LNCaP clone FGC (cell line): ENCODE data around the gene PILRA.

ENCODE experiments used
- DNase-seq: peaks from one replicate; pipeline ENCODE4 v3.0.0-alpha.2; 2011; ENCODE audit warnings: low read depth
- H3K4me3 ChIP-seq: 2 replicates; pipeline ENCODE4 v1.5.1; 2011; ENCODE audit warnings: mild to moderate bottlenecking, low read depth, low read length, control low read depth
- TF ChIP-seq, protein P1 (sequence below): IDR thresholded peaks from 2 replicates; pipeline ENCODE4 v1.5.1; 2012; ENCODE audit warnings: mild to moderate bottlenecking; ENCODE audit not compliant: control insufficient read depth, insufficient read depth; ENCODE audit errors: extremely low read depth

The PILRA gene

DNA sequence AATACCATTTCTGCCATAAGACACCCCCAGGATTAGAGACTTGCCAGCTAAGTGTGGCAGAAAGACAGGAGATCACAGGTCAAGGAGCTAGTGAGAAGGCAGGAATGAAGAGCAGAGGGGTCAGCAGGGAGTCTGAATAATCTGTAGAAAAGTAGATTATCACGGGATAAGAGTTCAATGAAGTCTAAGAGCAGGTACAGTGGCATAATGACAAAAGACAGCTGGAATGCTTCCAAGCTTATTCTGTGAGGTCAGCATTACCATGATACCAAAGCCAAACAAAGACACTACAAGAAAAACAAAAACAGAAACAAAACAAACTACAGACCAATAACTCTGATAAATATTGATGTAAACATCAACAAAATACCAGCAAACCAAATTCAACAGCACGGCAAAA lies 20.8 kb downstream of the PILRA start:
- no peak for DNase-seq
- H3K4me3 ChIP-seq = no peak overlapping the region
- TF ChIP-seq, protein P1, sequence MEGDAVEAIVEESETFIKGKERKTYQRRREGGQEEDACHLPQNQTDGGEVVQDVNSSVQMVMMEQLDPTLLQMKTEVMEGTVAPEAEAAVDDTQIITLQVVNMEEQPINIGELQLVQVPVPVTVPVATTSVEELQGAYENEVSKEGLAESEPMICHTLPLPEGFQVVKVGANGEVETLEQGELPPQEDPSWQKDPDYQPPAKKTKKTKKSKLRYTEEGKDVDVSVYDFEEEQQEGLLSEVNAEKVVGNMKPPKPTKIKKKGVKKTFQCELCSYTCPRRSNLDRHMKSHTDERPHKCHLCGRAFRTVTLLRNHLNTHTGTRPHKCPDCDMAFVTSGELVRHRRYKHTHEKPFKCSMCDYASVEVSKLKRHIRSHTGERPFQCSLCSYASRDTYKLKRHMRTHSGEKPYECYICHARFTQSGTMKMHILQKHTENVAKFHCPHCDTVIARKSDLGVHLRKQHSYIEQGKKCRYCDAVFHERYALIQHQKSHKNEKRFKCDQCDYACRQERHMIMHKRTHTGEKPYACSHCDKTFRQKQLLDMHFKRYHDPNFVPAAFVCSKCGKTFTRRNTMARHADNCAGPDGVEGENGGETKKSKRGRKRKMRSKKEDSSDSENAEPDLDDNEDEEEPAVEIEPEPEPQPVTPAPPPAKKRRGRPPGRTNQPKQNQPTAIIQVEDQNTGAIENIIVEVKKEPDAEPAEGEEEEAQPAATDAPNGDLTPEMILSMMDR = no peak

DNA sequence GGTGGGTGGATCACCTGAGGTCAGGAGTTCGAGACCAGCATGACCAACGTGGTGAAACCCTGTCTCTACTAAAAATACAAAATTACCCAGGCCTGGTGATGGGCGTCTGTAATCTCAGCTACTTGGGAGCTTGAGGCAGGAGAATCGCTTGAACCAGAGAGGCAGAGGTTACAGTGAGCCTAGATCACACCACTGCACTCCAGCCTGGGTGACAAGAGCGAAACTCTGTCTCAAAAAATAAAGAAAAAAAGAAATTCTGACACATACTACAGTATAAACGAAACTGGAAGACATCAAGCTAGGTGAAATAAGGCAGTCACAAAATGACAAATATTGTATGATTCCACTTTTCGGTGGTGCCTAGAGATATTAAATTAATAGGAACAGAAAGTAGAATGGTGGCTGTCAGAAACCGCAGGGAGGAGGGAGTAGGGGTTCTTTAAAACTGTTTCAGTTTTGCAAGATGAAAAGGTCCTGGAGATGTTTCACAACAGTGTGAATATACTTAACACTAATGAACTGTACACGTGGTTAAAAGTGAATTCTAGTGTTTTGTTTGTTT lies 23.2 kb downstream of the PILRA start:
- no peak for DNase-seq
- no peak overlapping the region for H3K4me3 ChIP-seq
- TF ChIP-seq, protein P1 = no peak

DNA sequence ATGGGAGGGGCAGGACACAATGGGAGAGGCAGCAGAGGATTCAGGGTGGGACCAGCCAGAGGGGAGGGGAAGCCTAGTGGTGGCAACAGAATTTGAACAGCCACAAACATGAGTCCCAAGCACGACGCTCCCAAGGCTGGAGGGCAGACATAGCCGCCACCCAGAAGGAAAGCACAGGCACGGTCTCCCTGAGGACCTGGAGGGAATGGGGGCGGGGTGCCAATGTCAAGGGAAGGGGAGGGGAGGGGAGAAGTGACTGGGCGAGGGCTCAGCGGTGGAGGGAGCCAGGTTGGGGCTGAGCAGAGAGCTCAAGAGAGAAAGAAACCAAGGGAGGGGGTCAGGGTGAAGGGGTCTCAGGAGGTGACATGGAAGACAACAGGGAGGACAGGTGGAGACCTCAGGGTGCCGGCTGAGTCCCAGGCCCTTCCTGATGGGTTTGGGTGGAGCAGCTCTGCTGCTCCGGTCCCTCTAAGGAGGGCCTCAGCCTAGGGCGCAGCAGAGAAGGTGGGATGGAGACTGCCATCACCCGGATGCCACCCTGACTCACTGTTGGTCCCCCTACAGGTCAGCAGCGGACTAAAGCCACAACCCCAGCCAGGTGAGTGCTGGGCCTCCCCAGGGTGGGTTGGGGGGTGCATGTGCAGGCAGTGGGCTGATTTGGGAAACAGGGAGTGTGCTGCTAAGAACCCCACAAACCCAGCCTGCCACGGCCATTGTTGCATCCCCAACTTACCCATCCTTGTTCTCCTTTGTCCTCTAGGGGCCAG lies 24.2 kb downstream of the PILRA start:
- DNase-seq = no peak
- no peak overlapping the region for H3K4me3 ChIP-seq
- TF ChIP-seq, protein P1 = no peak

DNA sequence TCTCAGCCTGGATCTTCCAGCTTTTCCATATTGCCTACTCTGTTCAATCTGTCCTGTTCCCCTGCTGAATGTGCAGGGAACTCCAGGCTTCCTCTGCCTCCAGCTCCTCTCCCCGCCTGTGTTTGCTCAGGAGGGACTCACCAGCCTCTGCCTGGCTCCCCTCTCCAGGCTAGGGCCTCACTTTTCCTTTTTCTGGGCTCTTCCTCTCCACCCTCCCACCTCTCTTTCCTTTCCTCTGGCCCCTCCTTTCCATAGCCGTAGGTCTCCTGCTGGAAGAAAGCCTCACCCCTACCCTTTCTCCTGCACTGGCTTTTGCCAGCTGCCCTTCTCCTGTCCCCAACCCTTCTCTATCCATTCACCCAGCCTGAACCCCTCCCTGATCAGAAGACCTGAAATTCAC lies 25.0 kb downstream of the PILRA start:
- TF ChIP-seq, protein P1 = no peak
- no peak overlapping the region for H3K4me3 ChIP-seq
- no peak for DNase-seq

DNA sequence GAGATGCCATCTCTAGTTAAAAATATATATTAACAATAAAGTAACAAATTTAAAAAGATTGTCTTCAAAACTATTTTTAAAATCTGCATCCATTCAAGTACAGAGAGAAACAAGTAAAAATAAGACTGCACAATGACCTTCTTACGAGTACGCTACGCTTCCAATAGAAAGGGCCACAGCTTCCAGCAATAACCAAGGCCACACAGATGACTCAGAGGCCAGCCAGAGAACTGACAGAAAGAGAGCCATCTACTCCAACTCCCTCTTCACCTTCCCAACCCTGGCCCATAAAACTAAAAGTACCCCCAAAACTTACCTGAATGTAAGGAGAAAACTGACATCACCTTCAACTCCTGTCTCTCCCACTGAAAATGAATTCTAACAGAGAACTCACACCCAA lies 26.8 kb downstream of the PILRA start:
- TF ChIP-seq, protein P1 = no peak
- no peak overlapping the region for H3K4me3 ChIP-seq
- DNase-seq = no peak

DNA sequence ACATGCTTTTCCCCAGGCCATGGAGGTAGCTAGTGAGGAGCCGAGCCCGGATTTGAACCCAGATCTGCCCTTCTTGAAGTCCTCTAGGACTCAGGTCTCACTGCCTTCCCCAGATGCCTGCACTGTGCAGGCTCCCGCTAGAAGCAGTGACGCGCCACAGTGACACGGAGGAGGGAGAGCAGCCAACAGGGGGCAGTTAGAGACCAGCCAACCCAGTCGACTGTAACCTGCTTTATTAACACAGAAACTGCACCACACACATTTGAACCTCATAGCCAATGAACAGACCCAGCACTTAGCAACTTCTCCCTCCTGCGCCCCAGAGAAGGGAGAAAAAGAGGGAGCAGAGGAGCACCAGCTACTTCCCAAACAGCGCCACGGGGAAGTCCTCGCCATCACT lies 27.4 kb downstream of the PILRA start:
- no peak for DNase-seq
- no peak overlapping the region for H3K4me3 ChIP-seq
- TF ChIP-seq, protein P1 = no peak

DNA sequence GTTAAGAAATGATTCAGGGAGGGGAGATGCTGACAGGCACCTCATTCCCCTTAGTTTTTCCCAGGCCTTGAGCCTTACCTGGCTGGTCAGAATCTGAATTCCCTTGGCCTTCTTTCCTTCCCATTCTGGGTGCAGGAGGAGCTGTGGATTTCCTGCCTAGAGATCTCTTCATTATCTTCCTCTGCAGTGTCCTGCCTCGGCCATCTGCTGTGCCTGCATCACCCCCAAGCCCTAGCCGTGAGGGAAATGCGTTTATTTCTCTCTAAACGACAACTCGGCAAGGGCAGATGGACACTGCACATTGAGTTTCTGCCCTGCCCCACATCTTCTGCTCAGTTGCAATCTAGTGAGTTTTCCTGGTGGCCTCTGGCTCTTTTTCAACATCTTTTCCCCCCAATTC lies 28.5 kb downstream of the PILRA start:
- H3K4me3 ChIP-seq = no peak overlapping the region
- TF ChIP-seq, protein P1 = no peak
- no peak for DNase-seq
